Myometrial cell (primary cell): ENCODE measurements around the gene CCL5. TPM values are rescaled to one million over a fixed set of nuclear protein-coding genes. Genes with fewer than 3 reads are reported as not detected.

Experiments
- total RNA-seq: library from RNA; depleted of rRNA; stranded (reverse); fragments of >200 nt; gene quantifications from 2 replicates; pipeline ENCODE4 v1.2.3, GENCODE V29; 2015

CCL5 gene
- not detected in 2 replicates for total RNA-seq

DNA sequence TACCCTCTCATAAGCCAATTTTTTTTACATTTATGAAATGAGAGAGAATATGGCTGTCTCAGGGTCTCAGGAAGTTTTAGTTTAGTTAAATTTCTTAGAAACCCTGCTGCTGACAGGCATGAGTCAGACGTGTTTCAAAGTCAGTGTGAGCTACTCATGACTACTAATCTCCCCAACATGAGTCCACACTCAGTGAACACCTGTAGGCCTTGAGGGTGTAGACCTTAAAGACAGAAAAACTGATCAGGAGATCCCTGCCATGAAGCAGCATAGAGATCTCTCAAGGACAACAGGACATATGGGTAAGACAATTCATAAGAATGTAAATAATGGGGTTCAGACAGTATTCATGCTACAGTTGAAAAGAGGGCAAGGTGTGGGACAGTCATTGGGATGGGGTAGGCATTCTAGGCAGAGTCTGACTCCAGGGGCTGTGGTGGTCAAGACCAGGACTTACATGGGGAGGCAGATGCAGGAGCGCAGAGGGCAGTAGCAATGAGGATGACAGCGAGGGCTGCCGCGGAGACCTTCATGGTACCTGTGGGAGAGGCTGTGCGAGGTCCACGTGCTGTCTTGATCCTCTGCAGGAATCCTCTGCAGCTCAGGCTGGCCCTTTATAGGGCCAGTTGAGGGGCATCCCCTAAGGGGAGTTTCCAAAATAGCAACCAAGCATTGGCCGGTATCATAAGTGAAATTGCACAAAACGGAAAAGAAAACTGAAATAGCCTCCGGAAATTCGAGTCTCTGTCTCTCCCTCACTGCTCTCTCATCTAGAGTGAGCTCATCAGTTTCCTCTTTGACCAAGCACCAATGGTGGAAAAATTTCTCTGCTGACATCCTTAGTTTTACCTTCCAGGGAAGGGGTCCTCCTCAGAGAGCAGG lies at the start of gene CCL5:
Gene CCL5 (minus strand): TSS at position 588 of the 882 bp plus-strand sequence.

DNA sequence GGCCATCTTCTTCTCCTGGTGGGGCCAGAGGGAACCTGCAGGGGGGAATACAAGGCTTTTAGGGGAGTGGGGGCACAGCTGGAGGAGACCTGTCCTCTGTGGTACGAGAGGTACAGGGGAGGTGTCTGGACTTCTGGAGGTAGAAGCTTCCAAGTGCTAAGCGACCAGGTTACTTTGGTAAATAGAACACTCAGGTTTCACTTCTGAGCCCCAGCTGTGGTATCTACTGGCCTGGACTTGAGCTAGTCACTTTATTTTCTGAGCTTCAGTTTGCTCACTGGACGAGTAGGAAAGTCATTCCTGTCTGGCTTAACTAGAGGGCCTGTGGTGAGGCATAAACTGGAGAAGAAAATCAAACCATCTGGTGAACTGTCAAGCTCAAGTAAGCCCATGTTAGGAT lies 11.4 kb downstream of the CCL5 start, which contains the start of gene HEATR9:
Gene HEATR9 (minus strand): TSS at position 155 of the 400 bp plus-strand sequence. CDS start 149 bp downstream, at position 6.

Other genes with a start within 250 kb of the CCL5 start
- 4.6 TPM in 2 replicates for gene RASL10B, start 148.7 kb downstream of the CCL5 start, total RNA-seq
- not detected in 2 replicates for gene GAS2L2, start 127.1 kb downstream of the CCL5 start, total RNA-seq
- not detected in 2 replicates for gene C17orf50, start 119.5 kb downstream of the CCL5 start, total RNA-seq
- gene MMP28, start 84.7 kb downstream of the CCL5 start, total RNA-seq = 6.6 and 9.2 TPM in 2 replicates
- gene TAF15, start 70.9 kb downstream of the CCL5 start, total RNA-seq = 24.3 and 25.4 TPM in 2 replicates
- gene HEATR9, start 11.5 kb downstream of the CCL5 start, total RNA-seq = not detected in 2 replicates
- gene RDM1, start 50.4 kb upstream of the CCL5 start, total RNA-seq = 0.53 and 0.58 TPM in 2 replicates
- gene LYZL6, start 63.4 kb upstream of the CCL5 start, total RNA-seq = not detected in 2 replicates
- not detected in 2 replicates for gene CCL16, start 101.1 kb upstream of the CCL5 start, total RNA-seq
- gene CCL14, start 106.4 kb upstream of the CCL5 start, total RNA-seq = not detected in 2 replicates
- not detected in 2 replicates for gene CCL15, start 121.2 kb upstream of the CCL5 start, total RNA-seq
- not detected in 2 replicates for gene CCL23, start 137.6 kb upstream of the CCL5 start, total RNA-seq
- not detected in 2 replicates for gene CCL18, start 183.9 kb upstream of the CCL5 start, total RNA-seq
- gene CCL3, start 209.8 kb upstream of the CCL5 start, total RNA-seq = not detected in 2 replicates
- not detected in 2 replicates for gene CCL4, start 223.5 kb upstream of the CCL5 start, total RNA-seq